OCI-LY1 (cell line): ENCODE results near the gene SLC6A3.

ENCODE experiments used
- H2AFZ ChIP-seq: fragments of 200-600 bp; sonication (generic), shearing (Covaris generic); 2 replicates; pipeline ENCODE4 v1.6.0; 2014; ENCODE audit warnings: antibody characterized with exemption, mild to moderate bottlenecking, low read length
- H3F3A ChIP-seq: fragments of 200-600 bp; sonication (generic), shearing (Covaris generic); 2 replicates; pipeline ENCODE4 v1.6.0; 2014; ENCODE audit warnings: mild to moderate bottlenecking, antibody characterized with exemption, low read length, moderate library complexity; ENCODE audit not compliant: insufficient read depth
- H3K27ac ChIP-seq: fragments of 200-600 bp; sonication (generic); 2 replicates; pipeline ENCODE4 v1.5.1; 2014; ENCODE audit warnings: low read length, mixed run types, mild to moderate bottlenecking, low read depth; ENCODE audit not compliant: poor library complexity, severe bottlenecking
- H3K27me3 ChIP-seq: fragments of 200-600 bp; sonication (generic); 2 replicates; pipeline ENCODE4 v1.6.0; 2014; ENCODE audit warnings: antibody characterized with exemption, mild to moderate bottlenecking, low read length, moderate library complexity; ENCODE audit not compliant: insufficient read depth
- H3K36me3 ChIP-seq: fragments of 200-600 bp; sonication (generic); 2 replicates; pipeline ENCODE4 v1.6.1; 2014; ENCODE audit warnings: mild to moderate bottlenecking, antibody characterized with exemption, low read length, moderate library complexity, mixed read lengths; ENCODE audit not compliant: insufficient read depth
- H3K4me1 ChIP-seq: fragments of 200-600 bp; sonication (generic); 2 replicates; pipeline ENCODE4 v1.5.1; 2014; ENCODE audit warnings: mild to moderate bottlenecking, low read length, moderate library complexity; ENCODE audit not compliant: insufficient read depth, severe bottlenecking
- H3K4me2 ChIP-seq: fragments of 200-600 bp; sonication (generic), shearing (Covaris generic); 2 replicates; pipeline ENCODE4 v1.6.1; 2014; ENCODE audit warnings: low read length
- H3K4me3 ChIP-seq: fragments of 200-600 bp; sonication (generic); 2 replicates; pipeline ENCODE4 v1.5.1; 2014; ENCODE audit warnings: low read length, low read depth, mild to moderate bottlenecking, mixed read lengths; ENCODE audit not compliant: poor library complexity, severe bottlenecking
- H3K79me2 ChIP-seq: fragments of 200-600 bp; shearing (Covaris generic); 2 replicates; pipeline ENCODE4 v1.6.1; 2016; ENCODE audit warnings: mixed run types, low read length, mixed read lengths; ENCODE audit not compliant: insufficient read depth
- H3K9ac ChIP-seq: fragments of 200-600 bp; sonication (generic), shearing (Covaris generic); 2 replicates; pipeline ENCODE4 v1.6.1; 2014; ENCODE audit warnings: mild to moderate bottlenecking, low read length, mixed read lengths
- H3K9me2 ChIP-seq: fragments of 200-600 bp; sonication (generic), shearing (Covaris generic); 2 replicates; pipeline ENCODE4 v1.6.1; 2014; ENCODE audit warnings: low read depth, mild to moderate bottlenecking, low read length, mixed read lengths
- H3K9me3 ChIP-seq: fragments of 200-600 bp; shearing (Covaris generic); 2 replicates; pipeline ENCODE4 v1.6.1; 2014; ENCODE audit warnings: low read length, mixed read lengths
- H4K20me1 ChIP-seq: fragments of 200-600 bp; sonication (generic), shearing (Covaris generic); 2 replicates; pipeline ENCODE4 v1.6.0; 2016; ENCODE audit warnings: mild to moderate bottlenecking, low read length; ENCODE audit not compliant: insufficient read depth
- CTCF ChIP-seq: fragments of 200-600 bp; sonication (generic), shearing (Covaris generic); IDR thresholded peaks from 2 replicates; pipeline ENCODE4 v1.5.1; 2017; ENCODE audit warnings: mild to moderate bottlenecking, antibody characterized with exemption, low read length, moderate library complexity, mixed read lengths
- EZH2 ChIP-seq: fragments of 200-600 bp; sonication (generic), shearing (Covaris generic); IDR thresholded peaks from 2 replicates; pipeline ENCODE4 v1.8.0; 2017; ENCODE audit warnings: borderline replicate concordance, mixed run types, mild to moderate bottlenecking, antibody characterized with exemption, low read length, moderate library complexity, mixed read lengths

The SLC6A3 gene

GRCh38 chr5:1418921-1419280, 26.3 kb downstream of the SLC6A3 start:
- Histone ChIP-seq H3K4me1 (no peaks in the 10 kb centered on the region), H3K9me2 (no peaks in the 10 kb centered on the region), H2AFZ (no peak overlapping the region), H3K9me3 (no peaks in the 10 kb centered on the region), H3K79me2 (no peaks in the 10 kb centered on the region), H4K20me1 (no peaks in the 10 kb centered on the region), H3K27ac (no peak overlapping the region), H3F3A (no peaks in the 10 kb centered on the region), H3K4me3 (no peak overlapping the region), H3K27me3 (no peaks in the 10 kb centered on the region), H3K36me3 (no peaks in the 10 kb centered on the region), H3K9ac (no peak overlapping the region), H3K4me2 (no peak overlapping the region)
- TF ChIP-seq EZH2 (no peak), CTCF (no peak)

GRCh38 chr5:1418238-1418920, 26.9 kb downstream of the SLC6A3 start:
- Histone ChIP-seq H3K9me2 (no peaks in the 10 kb centered on the region), H3K36me3 (no peaks in the 10 kb centered on the region), H3K9me3 (no peaks in the 10 kb centered on the region), H3K27me3 (no peaks in the 10 kb centered on the region), H3F3A (no peaks in the 10 kb centered on the region), H3K4me3 (no peak overlapping the region), H3K4me1 (no peaks in the 10 kb centered on the region), H3K27ac (no peak overlapping the region), H3K79me2 (no peaks in the 10 kb centered on the region), H3K4me2 (no peak overlapping the region), H4K20me1 (no peaks in the 10 kb centered on the region), H3K9ac (no peak overlapping the region), H2AFZ (no peak overlapping the region)
- no peak for TF ChIP-seq CTCF
- TF ChIP-seq EZH2: no peak

- TF ChIP-seq EZH2: no peak
- TF ChIP-seq CTCF: no peak
- Histone ChIP-seq H4K20me1 (no peaks in the 10 kb centered on the region), H3K79me2 (no peaks in the 10 kb centered on the region), H3K9me2 (no peaks in the 10 kb centered on the region), H3K9ac (no peak overlapping the region), H3K27me3 (no peaks in the 10 kb centered on the region), H3K36me3 (no peaks in the 10 kb centered on the region), H3K4me3 (no peak overlapping the region), H3K4me2 (no peak overlapping the region), H3K4me1 (no peaks in the 10 kb centered on the region), H3F3A (no peaks in the 10 kb centered on the region), H3K9me3 (no peaks in the 10 kb centered on the region), H2AFZ (no peak overlapping the region), H3K27ac (no peak overlapping the region)
These were observed 27.5 kb downstream of the SLC6A3 start for GRCh38 chr5:1417586-1418225.
